ENCODE measurements around the gene DUXB.

The DUXB gene, protein sequence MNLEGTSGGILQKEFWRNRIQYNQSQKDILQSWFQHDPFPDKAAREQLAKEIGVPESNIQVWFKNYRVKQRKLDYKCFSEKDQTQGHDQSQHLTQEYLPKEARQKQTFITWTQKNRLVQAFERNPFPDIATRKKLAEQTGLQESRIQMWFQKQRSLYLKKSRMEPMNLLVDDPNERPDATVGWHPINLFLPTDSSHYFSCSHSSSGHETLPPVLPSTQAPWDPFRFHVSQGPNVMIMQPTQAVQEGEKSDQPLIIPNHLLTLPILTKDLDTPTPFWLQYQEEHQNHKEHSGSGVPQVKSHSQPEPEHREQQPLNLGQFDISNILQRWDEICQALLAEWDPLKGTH
- total RNA-seq: 0 reads per million in 3 experiments

DNA sequence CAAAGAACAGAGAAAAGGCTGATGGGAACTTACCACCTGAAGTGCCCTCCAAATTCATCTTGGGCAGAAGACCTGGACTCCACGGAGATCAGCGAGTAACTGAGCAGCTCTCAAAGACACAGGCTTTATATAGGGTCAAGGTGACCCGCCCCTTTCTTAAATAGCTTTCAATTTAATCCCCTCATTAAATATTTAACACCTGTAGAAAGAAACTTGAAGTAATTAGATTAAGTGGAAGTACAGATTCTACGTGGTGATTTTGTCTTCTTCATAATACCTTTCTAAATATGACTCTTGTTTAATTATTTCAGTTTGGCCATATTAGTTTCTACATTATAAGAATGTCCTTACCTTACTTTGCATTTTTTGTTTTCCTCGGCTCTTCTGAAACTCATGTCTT lies at the start of gene DUXB:
Gene DUXB (minus strand): TSS at position 101 of the 400 bp plus-strand sequence. CDS start 43 bp downstream, at position 58.
- DNase-seq: no peak

DNA sequence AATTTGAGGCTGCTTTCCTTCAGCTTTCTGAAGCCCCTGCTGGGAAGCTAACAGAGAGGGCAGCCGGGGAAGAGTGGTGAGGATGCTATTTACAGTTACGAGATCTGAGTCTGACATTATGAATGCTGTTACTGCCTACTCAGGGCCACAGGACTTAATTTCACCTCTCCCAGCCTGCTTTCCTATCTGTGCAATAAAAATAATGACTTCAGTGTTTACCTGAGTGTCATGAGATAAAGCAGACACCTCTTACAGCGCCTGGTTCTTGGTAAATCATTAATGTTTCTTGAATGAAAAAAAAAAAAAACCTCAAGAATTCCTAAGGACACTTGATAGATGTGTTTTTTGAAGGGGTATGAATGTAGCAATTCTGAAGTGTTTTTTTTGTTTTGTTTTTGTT lies 49.3 kb upstream of the DUXB start:
- DNase-seq: no peak

DNA sequence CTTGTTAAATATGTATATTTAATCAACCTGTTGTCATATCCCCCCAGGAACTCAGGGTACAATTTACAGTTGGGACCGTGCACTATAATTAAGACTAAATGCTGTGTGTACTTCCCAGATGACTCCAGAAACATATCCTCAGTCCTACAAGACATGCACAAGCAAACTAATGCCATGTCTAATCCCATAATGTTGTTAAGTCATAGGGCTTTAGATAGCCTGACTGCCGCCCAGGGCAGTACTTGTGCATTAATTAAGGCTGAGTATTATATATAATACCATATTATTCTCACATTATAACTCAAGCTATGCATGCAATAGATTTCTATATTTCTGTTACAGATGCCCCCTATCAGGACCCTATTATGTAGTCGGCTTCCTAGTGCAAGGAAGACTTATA lies 45.1 kb upstream of the DUXB start:
- DNase-seq: no peak

DNA sequence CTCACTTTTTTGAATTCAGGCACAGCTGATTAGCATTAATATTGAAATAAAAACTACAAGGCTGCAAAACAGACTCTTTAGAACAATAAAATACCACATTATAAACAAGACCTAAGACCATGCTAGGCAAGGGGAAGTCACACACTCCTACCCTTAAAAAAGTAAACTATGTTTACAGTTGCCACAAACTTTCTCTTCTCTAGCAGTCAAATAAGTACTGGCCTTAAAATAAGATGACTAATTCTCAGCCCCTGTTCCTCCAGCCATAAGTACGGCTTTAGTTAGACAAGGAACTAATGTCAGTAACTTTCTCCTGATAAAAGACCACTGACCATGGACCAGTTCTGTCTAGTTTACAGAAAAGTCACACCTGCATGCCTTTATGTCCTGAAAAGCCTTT lies 44.6 kb upstream of the DUXB start:
- no peak for DNase-seq

DNA sequence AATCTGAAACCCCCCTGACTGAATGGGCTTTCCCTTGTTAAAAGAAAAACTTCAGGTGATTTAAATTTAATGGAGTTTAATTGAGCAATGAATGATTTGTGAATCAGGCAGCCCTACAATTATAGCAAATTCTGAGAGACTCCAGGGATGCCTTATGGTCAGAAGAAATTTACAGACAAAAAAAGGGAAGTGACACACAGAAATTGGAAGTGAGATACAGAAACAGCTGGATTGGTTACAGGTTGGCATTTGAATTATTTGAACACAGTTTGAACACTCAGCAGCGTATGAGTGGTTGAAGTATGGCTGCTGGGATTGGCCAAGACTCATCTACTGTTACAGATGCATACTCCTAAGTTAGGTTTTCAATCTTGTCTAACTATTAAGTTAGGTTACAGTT lies 44.0 kb upstream of the DUXB start:
- DNase-seq: no peak

DNA sequence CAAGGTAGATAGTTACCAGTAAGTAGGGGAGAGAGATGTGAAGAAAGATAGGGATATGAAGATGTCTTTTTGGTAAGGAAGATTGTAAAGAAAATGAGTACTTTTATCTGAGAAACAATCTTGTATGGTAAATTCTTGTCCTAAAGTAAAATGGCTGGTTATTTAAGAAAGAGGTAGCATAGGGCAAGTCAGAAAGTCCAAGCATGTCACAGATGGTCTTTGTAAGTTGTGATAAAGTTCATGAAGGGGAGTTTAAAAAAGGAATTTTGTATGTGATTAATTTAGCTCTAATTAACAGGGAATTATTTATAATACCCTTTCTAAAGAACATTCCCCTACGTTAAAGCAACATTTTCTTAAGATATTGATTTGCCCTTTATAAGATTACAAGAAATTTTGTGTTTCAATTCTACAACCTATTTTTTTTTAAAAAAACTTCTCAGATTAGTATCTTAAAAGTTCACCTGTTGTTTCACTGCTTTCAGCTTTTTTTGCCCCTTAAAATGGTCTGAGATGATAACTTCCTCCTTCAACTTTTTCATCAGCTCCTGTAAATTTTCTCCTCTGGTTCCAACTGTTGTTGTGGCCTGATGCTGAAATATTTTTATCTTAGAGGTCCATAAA lies 41.3 kb upstream of the DUXB start:
- no peak for DNase-seq

DNA sequence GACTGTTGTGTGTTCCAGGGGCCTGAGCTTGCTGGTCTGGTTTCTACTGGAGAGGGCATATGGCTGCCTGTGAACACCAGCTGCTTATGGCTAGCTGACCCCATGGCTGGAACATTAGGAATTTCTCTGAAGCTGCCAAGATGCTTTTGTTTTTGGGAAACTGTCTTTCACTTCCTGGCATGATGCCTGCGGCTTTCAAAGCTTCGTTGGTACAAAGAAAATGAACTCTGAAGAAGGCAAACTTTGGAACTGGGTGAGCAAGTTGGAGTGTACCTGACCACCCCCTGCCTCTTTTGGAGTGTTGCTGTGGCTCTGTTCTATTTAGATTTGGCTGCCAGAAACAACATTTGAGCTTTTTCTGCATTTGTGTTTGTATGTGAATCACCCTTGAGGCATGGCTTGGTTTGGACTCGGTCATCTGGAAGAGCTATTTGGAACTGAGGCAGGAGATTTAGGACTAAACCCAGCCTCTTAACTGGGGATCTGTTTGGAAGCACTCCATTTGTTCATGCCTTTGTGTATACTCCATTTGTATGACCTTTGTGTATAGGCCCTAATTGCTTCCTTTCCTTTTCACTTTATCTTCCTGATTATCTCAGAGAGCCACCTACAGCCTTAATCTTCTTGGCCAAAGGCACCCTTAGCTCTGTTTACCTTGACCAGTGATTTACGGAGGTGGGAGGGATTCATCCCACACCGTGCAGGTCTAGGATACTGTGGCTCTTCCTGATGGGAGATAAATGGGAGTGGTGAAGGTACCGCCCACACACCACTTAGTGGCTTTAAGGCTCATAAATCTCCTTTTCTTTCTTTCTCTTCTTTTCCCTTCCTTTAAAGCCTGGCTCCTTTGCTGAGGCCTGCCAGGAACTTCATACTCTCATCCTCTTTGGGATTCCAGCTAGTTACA lies 32.3 kb upstream of the DUXB start:
- DNase-seq: no peak

DNA sequence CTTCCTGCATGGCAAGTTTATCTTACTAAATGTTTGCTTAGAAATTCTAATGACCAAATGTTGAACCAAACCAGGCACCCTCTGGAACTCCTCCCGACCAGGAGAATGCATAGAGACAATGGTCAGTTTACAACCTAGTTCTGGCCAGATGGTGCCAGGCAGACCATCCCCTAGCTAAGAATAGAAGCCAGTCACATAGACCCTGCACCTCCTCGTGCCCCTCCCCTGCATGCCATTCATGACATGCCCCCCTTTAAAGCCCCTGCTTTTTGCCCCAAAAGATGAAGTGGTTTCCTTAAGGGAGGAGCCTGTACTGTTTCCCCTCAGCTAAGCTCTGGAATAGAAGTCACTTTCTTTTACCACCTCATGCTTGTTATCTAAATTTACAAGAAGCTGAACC lies 31.6 kb upstream of the DUXB start:
- no peak for DNase-seq

DNA sequence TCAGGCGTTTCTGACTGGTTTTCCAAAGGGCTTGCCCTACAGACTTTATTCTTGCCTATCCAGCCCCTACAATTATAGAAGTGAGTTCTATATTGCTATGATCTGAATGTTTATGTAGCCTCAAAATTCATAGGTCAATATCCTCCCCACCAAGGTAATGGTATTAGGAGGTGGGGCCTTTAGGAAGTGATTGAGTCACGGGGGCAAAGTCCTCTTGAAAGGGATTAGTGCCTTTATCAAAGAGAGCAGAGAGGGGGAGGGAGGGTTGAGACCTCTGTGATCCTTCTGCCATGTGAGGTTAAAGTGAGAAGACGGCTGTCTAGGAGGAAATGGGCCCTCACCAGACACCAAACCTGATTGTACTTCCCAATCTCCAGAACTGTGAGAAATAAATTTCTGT lies 26.0 kb upstream of the DUXB start:
- no peak for DNase-seq

DNA sequence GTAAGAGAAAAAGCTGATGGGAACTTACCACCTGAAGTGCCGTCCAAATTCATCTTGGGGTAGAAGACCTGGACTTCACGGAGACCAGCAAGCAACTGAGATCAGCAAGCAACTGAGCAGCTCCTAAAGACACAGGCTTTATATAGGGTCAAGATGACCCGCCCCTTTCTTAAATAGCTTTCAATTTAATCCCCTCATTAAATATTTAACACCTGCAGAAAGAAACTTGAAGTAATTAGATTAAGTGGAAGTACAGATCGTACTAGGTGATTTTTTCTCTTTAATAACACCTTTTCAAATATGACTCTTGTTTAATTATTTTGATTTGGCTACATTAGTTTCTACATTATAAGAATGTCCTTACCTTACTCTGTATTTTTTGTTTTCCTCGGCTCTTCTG lies 25.1 kb upstream of the DUXB start, which contains the start of gene CPHXL:
Gene CPHXL (minus strand): TSS at position 101 of the 400 bp plus-strand sequence. CDS start 48 bp downstream, at position 53.
- no peak for DNase-seq

DNA sequence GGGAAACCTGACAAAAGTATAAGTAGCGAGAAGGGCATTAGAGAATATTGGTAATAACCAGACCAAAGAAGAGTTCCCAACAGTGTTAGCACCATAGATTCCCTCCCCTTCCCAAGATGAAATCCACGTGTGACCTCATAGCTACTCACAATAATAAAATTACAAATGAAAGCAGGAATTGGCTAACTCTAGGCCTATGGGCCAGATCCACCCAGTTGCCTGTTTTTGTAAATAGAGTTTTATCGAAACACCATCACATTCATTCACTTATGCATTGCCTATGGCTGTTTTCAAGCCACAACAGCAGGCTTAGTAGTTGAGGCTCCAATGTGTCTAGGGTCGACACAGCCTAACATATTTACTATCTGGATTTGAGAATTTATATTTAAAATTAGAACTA lies 17.2 kb upstream of the DUXB start:
- DNase-seq: no peak

DNA sequence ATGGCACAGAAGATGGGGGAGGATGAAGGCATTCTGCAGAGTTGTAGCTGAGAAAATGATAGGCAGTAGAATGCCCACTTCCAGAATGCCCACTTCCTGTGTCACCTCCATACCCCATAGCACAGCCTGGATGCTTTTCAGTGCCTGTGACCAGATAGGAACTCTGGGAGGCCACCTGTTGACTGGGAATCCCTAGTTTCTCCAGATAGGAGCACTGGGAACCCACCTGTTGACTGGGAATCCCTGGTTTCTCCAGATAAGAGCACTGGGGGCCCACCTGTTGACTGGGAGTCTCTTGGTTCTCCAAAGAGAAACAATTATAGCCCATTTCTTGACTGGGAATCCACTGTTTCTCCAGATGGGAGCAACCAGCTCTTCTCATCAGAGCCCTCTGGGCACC lies 13.4 kb upstream of the DUXB start:
- no peak for DNase-seq

DNA sequence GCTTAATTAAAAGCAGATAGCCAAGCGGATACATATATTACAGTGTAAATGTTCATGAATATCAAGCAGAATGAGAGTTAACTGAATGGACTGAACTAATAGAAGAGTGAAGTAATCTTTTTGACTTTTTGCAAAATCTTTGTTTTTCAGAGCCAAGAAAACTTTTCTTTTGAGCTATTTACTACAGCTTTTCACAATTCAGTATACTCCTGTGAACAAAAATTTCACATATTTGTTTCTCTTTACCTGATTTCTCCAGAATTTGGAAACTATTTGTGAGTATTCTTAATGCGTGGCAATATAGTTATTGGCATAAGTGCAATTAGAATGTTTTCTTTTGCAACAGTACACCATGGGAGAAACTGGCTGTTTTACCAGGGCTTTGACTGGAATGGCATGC lies 9.1 kb upstream of the DUXB start:
- no peak for DNase-seq

DNA sequence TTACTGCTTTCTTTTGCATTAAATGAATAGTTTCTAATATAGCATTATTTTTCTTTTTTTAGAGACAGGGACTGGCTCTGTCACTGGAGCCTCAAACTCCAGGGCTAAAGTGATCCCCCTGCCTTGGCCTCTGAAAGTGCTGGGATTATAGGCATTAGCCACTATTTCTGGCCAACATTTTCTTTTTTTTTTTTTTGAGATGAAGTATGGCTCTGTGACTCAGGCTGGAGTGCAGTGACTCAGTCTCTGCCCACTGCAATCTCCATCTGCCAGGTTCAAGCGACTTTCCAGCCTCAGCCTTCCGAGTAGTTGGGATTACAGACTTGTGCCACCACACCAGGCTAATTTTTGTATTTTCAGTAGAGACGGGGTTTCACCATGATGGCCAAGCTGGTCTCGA lies 2.0 kb upstream of the DUXB start:
- no peak for DNase-seq

DNA sequence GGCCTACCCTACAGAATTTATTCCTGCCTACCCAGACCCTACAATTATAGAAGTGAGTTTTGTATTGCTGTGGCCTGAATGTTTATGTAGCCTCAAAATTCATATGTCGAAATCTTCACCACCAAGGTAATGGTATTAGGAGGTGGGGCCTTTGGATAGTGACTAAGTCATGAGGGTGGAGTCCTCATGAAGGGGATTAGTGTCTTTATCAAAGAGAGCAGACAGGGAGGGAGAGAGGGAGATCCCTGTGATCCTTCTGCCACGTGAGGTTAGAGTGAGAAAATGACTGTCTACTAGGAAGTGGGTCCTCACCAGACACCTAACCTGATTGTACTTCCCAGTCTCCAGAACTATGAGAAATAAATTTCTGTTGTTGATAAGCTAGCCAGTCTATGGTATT lies 981 bp upstream of the DUXB start:
- DNase-seq: no peak

DNA sequence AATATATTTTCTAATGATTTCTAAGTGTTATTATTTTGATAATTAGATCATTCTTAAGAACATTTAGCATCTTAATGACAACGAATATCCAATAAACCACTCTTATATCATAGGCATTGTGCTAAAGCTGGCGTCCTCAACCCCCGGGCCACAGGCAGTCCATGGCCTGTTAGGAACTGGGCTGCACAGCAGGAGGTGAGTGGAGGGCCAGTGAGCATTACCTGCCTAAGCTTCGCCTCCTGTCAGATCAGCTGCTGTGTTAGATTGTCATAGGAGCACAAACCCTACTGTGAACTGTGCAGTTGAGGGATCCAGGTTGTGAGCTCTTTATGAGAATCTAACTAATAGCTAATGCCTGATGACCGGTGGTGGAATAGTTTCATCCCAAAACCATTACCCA lies 3.7 kb downstream of the DUXB start:
- no peak for DNase-seq

DNA sequence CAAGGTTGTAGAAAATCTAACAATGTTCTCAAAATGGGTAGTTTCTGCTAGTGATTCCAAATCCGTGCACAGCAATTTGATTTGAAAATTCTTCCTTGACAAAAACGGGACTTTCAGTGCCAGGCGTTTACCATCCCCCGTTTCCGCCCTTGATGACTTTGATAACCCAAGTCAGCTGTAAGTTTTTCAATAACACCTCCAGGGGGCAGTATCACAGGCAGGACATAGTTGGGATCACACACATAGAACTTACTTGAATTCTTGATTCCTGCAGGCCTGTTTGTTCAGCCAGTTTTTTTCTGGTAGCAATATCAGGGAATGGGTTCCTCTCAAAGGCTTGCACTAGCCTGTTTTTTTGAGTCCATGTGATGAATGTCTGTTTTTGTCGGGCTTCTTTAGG lies 5.6 kb downstream of the DUXB start:
- DNase-seq: no peak

DNA sequence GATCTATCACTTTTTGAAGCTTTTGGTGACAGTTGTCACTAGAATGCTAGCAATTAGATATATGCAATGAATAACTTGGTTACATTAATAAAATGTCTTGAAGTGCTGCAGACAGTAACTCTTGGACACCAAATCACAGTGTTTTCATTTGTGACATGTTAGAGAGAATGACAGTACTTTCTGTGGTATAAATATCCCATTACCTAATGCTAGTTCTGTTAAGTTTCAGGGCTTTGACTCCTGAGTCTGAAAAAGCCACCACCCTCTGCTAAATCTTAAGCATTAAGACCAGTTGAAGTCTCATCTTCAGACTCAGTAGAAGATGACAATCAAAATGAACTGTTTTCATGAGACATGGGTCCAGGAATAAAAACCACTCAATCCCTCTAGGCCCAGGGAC lies 13.9 kb downstream of the DUXB start:
- no peak for DNase-seq

DNA sequence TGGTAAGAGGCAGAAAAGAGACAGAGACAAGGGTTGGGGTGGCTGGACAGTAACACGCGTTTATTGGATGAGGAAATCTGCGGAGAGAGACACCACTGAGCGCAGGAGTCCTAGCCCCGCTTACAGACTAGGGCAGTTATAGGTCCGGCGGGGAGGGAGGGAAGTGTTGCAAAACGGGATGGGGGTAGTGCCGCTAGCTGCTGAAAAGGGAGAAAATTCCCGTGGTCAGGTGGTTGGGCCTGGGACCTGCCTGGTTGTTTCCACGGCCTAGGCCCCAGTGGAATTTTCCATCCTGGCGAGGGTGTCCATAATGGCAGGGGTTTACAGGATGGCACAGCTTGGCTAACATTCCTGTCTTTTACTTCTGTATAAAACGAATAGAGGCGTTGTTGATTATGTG lies 19.0 kb downstream of the DUXB start:
- DNase-seq: no peak

DNA sequence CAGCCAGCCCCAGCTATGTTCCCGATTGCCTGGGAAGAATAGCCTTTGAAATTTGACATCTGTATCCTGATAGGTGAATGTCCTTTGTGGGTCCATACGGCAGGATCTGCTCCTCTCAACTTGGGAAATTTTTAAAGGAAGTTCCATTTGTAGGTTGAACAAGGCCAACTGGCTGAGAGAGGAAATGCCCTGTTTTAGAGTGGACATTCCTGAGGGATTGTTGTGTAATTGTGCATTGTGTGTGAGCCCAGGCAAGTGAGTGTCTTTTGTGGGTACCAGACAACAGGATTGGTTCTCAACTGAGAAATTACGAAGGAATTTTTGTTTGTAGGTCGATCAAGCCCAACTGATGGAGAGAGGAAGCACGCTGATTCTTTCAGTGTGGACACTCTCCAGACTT lies 21.9 kb downstream of the DUXB start:
- DNase-seq: no peak

DNA sequence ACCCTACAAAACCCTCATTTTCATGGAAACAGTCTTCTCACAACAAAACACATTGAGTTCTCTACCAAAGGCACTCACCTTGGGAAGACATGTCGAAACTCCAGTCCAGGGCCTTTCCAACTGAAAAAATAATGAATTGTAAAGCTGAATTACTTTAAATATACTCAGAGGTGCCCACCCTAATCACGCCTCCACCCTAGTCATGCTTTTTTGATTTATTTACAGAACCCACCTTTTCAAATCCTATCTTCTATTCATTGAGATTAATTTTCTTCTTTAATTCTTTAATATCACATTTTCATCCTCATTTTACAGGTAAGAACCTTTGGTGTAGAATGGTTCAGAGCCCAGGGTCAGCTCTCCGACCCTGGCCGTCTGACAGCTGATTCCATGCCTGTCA lies 24.4 kb downstream of the DUXB start, which contains the start of gene CPHXL2:
Gene CPHXL2 (minus strand): TSS at position 101 of the 400 bp plus-strand sequence. CDS start 10 bp downstream, at position 91.
- no peak for DNase-seq

DNA sequence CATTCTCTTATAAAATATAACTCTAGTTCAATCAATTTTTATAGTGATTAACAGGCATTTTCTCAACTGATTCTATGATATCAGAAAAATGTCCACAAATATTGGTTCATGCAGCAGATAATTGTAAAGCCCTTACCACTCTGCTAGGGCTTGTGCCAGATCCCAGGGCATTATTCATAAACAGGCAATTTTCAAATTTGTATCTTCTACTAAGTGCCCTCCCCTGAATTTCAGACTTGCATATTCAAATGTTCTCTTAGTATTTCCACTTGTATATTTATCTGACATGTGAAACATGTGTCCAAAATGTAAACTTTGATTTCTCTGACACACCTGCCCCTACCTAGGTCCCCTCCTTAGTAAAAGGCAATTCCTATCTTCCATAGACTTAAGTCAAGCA lies 33.8 kb downstream of the DUXB start:
- DNase-seq: no peak

DNA sequence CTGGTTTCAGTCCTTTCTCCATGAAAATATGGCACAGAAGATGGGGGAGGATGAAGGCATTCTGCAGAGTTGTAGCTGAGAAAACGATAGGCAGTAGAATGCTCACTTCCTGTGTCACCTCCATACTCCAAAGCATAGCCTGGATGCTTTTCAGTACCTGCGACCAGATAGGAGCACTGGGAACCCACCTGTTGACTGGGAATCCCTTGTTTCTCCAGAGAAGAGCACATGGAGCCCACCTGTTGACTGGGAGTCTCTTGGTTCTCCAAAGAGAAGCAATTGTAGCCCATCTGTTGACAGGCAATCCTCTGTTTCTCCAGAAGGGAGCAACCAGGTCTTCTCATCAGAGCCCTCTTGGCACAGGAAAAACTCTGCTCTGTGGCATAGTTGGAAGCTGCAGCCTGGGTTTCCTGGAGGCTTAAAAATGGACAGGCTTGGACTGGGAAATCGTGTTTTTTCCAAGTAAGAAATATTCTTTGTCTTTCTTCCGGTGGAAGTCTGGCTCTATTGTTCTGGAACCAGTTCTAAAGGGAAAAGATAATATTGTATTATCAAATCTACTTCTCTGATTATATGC lies 40.4 kb downstream of the DUXB start:
- DNase-seq: no peak
